AG04449 (cell line): ENCODE measurements around the gene SMARCA2.

ENCODE experiments used
- CTCF ChIA-PET: fragments of 350-600 bp; formaldehyde crosslinking; extraction: SDS; loops from one replicate; lab custom pipeline; 2021; ENCODE audit warnings: antibody characterized with exemption; lab: Yijun Ruan, JAX
- POLR2A ChIA-PET: fragments of 400-600, 350-600 bp; formaldehyde crosslinking; extraction: SDS; loops from one replicate; lab custom pipeline; 2020; ENCODE audit warnings: antibody characterized with exemption, inconsistent platforms; lab: Yijun Ruan, JAX
- DNase-seq: peaks from one replicate; pipeline ENCODE4 v3.0.0-alpha.2; 2010; ENCODE audit warnings: low read depth, low spot score
- H3K4me3 ChIP-seq: 2 replicates; pipeline ENCODE4 v1.5.1; 2011; ENCODE audit warnings: low read depth, mild to moderate bottlenecking, control low read depth, low read length
- TF ChIP-seq, protein P1 (sequence below): IDR thresholded peaks from one replicate; pipeline ENCODE4 v1.5.1; 2011; ENCODE audit warnings: mild to moderate bottlenecking, moderate library complexity, low read length, control low read depth, inconsistent platforms; ENCODE audit not compliant: insufficient read depth; ENCODE audit errors: missing control alignments

Gene SMARCA2

DNA sequence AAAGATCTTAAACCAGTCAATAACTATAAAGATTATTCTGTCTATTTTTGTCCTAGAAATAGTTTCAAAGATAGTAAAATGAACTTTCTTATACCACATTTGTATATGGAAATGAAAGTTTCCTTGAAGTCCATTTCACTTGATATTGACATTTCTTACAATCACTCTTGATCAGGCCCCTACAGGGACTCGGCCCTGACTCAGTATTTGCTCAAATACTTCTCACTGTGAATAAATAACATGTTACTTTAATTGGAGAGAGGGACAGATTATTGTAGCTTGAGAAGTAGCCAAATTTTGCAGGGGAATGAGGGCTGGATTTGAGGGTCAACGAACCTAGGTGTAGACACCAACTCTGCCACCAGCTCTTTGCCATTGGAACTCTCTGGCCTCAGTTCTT lies 25.6 kb upstream of the SMARCA2 start:
- TF ChIP-seq, protein P1, sequence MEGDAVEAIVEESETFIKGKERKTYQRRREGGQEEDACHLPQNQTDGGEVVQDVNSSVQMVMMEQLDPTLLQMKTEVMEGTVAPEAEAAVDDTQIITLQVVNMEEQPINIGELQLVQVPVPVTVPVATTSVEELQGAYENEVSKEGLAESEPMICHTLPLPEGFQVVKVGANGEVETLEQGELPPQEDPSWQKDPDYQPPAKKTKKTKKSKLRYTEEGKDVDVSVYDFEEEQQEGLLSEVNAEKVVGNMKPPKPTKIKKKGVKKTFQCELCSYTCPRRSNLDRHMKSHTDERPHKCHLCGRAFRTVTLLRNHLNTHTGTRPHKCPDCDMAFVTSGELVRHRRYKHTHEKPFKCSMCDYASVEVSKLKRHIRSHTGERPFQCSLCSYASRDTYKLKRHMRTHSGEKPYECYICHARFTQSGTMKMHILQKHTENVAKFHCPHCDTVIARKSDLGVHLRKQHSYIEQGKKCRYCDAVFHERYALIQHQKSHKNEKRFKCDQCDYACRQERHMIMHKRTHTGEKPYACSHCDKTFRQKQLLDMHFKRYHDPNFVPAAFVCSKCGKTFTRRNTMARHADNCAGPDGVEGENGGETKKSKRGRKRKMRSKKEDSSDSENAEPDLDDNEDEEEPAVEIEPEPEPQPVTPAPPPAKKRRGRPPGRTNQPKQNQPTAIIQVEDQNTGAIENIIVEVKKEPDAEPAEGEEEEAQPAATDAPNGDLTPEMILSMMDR, result no peak
- H3K4me3 ChIP-seq, result no peak overlapping the region
- ChIA-PET POLR2A (no interaction called here), CTCF (no interaction called here)
- DNase-seq, result no peak

DNA sequence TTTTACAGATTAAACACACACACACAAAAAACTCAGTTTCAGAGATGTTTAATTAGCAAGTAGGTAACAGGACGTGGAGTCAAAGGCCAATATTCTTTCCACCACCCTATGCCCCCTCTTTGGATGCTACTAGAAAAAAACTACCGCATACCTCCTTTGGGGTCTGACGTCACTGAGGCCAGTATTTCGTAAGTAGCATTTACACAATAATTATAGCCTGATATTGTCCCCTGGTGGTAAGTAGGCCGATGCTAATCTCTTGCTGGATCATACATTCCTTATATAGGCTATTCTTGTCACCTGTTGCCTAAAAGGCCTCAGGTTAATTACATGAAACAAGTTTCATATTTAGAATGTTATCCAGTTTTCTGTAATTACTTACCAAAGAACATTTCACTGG lies 21.0 kb upstream of the SMARCA2 start:
- no peak for DNase-seq
- no peak overlapping the region for H3K4me3 ChIP-seq
- ChIA-PET CTCF (no interaction called here), POLR2A (no interaction called here)
- TF ChIP-seq, protein P1, result no peak

DNA sequence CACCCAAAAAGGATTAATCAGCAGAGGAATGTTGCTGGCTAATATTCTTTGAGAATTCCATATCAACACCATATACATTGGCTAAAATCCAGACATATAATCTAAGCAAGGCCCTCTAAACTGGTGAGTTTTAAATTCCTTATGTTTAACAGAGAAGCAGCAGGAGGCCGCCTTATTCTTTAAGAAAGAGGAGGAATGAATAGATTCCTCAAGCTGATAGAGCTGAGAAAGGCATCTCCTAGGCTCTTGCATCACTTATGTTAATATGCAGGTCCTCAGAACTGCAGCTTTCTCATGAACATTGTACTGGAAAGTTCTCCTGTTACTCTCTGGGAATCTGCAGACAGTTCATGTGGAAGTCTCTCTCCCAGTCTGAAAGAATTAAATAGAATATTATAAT lies 20.1 kb upstream of the SMARCA2 start:
- CTCF ChIA-PET, result no interaction called here
- TF ChIP-seq, protein P1, result no peak
- H3K4me3 ChIP-seq, result no peak overlapping the region
- POLR2A ChIA-PET, result no interaction called here
- no peak for DNase-seq

DNA sequence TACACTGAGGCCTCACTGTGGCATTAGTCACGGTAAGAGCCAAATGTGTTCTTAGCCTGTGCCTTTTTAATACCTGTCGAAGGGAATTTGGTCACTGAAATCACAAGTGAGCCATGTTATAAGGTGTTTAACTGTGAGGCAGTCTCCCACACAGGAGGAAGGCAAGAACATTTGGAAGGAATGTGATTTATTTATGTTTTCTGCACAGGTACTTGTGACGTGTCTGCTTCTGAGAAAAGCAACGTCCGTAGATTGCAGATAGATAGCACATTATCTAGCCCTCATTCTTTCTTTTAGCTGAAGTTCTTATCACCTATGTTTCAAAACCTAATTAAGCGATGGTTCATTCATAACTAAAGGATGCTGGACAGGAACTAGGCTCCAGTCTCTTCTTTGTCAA lies 19.0 kb upstream of the SMARCA2 start:
- no peak for DNase-seq
- TF ChIP-seq, protein P1, result no peak
- ChIA-PET CTCF (no interaction called here), POLR2A (no interaction called here)
- no peak overlapping the region for H3K4me3 ChIP-seq

DNA sequence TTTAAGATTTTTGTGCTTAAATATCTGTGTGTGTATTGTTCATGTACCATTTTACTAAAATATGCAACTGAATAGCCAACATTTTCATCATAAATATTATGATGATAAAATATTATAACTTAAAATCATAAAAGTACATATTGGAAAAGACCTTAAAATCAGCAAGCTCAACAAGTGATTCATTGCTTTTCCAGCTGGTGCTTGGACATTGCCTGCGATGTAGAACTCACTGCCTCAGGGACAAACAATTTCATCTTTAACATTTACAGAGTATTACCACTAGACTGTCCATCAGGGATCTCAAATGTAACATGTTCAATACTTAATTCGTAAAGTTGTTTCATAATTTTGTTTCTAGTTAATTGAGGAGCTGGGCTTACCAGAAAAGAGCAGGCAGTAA lies 17.5 kb upstream of the SMARCA2 start:
- TF ChIP-seq, protein P1, result no peak

DNA sequence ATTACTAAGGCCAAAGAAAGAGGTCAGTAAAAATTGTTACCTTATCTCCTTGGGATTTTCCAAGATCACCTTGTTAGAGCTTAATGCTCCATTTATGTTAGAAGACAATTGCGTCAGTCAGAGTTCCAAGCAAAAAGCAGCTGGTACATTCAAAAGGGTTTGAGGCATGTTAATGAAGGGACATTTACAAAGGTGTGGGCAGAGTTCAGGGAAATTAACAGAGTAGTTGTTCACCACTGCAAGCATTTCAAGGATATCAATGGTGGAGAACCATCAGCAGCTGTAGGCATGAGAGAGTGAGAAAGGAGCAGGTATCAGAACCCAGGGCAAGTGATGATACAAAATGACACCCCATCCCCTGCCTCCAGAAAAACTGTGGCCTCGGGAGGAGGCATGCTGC lies 17.0 kb upstream of the SMARCA2 start:
- TF ChIP-seq, protein P1, result no peak
- H3K4me3 ChIP-seq, result no peak overlapping the region
- no peak for DNase-seq
- CTCF ChIA-PET, result no interaction called here
- POLR2A ChIA-PET, result no interaction called here

More for the DNA sequence above, 17.5 kb upstream of the SMARCA2 start:
- H3K4me3 ChIP-seq, result no peak overlapping the region
- DNase-seq, result no peak
- POLR2A ChIA-PET, result no interaction called here
- CTCF ChIA-PET, result no interaction called here
